ENCODE data around the gene SYK.

DNA sequence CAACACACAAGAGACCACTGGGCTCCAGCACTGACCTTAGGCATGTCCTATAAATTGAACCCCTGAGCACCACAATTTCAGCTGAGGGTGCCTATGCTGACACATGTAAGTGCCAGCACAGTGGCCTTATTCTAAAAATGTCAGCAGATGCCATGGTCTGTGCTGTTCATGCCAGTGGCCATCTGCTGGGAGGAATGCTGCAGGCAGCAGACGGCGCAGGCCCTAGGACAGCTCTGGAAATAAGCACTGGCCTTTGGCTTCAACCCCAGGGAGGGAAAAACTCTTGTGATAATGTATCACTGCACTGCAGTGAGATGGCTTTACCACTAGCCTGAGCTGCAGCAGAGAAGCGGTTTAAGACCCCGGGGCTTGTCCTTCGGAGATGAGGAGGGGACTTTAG is 98.5 kb downstream of the SYK start:
- TF ChIP-seq, protein P1, sequence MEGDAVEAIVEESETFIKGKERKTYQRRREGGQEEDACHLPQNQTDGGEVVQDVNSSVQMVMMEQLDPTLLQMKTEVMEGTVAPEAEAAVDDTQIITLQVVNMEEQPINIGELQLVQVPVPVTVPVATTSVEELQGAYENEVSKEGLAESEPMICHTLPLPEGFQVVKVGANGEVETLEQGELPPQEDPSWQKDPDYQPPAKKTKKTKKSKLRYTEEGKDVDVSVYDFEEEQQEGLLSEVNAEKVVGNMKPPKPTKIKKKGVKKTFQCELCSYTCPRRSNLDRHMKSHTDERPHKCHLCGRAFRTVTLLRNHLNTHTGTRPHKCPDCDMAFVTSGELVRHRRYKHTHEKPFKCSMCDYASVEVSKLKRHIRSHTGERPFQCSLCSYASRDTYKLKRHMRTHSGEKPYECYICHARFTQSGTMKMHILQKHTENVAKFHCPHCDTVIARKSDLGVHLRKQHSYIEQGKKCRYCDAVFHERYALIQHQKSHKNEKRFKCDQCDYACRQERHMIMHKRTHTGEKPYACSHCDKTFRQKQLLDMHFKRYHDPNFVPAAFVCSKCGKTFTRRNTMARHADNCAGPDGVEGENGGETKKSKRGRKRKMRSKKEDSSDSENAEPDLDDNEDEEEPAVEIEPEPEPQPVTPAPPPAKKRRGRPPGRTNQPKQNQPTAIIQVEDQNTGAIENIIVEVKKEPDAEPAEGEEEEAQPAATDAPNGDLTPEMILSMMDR (IDR thresholded peaks at IDR 0.05) = no peak
- TF ChIP-seq SIN3A (IDR thresholded peaks at IDR 0.05; ENCODE audit: borderline replicate concordance, insufficient read depth, low read depth, low read length) (no peak), POLR2AphosphoS5 (IDR thresholded peaks at IDR 0.05; ENCODE audit: low read depth, low read length) (no peak), TCF7L2 (IDR thresholded peaks at IDR 0.05; ENCODE audit: low read depth, low read length) (no peak)
- TF ChIP-seq, protein P2, sequence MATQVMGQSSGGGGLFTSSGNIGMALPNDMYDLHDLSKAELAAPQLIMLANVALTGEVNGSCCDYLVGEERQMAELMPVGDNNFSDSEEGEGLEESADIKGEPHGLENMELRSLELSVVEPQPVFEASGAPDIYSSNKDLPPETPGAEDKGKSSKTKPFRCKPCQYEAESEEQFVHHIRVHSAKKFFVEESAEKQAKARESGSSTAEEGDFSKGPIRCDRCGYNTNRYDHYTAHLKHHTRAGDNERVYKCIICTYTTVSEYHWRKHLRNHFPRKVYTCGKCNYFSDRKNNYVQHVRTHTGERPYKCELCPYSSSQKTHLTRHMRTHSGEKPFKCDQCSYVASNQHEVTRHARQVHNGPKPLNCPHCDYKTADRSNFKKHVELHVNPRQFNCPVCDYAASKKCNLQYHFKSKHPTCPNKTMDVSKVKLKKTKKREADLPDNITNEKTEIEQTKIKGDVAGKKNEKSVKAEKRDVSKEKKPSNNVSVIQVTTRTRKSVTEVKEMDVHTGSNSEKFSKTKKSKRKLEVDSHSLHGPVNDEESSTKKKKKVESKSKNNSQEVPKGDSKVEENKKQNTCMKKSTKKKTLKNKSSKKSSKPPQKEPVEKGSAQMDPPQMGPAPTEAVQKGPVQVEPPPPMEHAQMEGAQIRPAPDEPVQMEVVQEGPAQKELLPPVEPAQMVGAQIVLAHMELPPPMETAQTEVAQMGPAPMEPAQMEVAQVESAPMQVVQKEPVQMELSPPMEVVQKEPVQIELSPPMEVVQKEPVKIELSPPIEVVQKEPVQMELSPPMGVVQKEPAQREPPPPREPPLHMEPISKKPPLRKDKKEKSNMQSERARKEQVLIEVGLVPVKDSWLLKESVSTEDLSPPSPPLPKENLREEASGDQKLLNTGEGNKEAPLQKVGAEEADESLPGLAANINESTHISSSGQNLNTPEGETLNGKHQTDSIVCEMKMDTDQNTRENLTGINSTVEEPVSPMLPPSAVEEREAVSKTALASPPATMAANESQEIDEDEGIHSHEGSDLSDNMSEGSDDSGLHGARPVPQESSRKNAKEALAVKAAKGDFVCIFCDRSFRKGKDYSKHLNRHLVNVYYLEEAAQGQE (IDR thresholded peaks at IDR 0.05; ENCODE audit: insufficient read depth in 1 of 2, low read depth in 2 of 2, low read length in 1 of 2) = no peak
